Peyer's patch (tissue), 4 donors: ENCODE results near the gene SERPINA3. TPM values are rescaled to one million over a fixed set of nuclear protein-coding genes. Genes with fewer than 3 reads are reported as not detected.
A peak's percentile ranks its signal among the peaks of the same experiment; 100 is the strongest.

Experiments used
- DNase-seq, 3 donors: peaks; one replicate each; pipeline ENCODE4 v3.0.0-alpha.2; 2017 to 2019
- H3K27ac ChIP-seq, 4 donors: fragments of 200-600 bp; sonication (generic); one replicate each; pipeline ENCODE4 v1.5.1; 2016 to 2019
- H3K27me3 ChIP-seq, 2 donors: fragments of 200-600 bp; sonication (generic); one replicate each; pipeline ENCODE4 v1.5.1; 2019
- H3K36me3 ChIP-seq, 3 donors: fragments of 200-600 bp; sonication (generic); one replicate each; pipeline ENCODE4 v1.5.1; 2016 to 2019
- H3K4me1 ChIP-seq, 4 donors: fragments of 200-600 bp; sonication (generic); one replicate each; pipeline ENCODE4 v1.5.1; 2016 to 2019
- H3K4me3 ChIP-seq, 4 donors: fragments of 200-600 bp; sonication (generic); 1 replicate in 3 of 4; 2 replicates in 1 of 4; pipeline ENCODE4 v1.5.1; 2016 to 2019; ENCODE audit warnings: mild to moderate bottlenecking in 1 of 4
- H3K9me3 ChIP-seq, 4 donors: fragments of 200-600 bp; sonication (generic); one replicate each; pipeline ENCODE4 v1.5.1; 2016 to 2019; ENCODE audit warnings: mild to moderate bottlenecking in 1 of 4
- POLR2A ChIP-seq, 2 donors: fragments of 450-650 bp; IDR thresholded peaks; one replicate each; pipeline ENCODE4 v1.5.1; 2017; ENCODE audit warnings: antibody characterized with exemption in 2 of 2, mild to moderate bottlenecking in 2 of 2, moderate library complexity in 2 of 2
- total RNA-seq, 4 donors: library from RNA; depleted of rRNA; stranded (reverse); fragments of >200 nt; gene quantifications; one replicate each; pipeline ENCODE4 v1.1.0, GENCODE V29; 2016
- TF ChIP-seq, protein P1 (sequence below), 6 experiments: fragments of 450-650 bp in 4 of 6; fragments of 200-600 bp in 2 of 6; sonication (generic) in 1 of 6; IDR thresholded peaks; one replicate each; pipeline ENCODE4 v1.5.1; 2017 to 2019; ENCODE audit warnings: antibody characterized with exemption in 6 of 6, mild to moderate bottlenecking in 3 of 6, moderate library complexity in 1 of 6

SERPINA3 gene
- total RNA-seq: 10 to 100 TPM; 25.9 to 61.8 (median 34.5) TPM

DNA sequence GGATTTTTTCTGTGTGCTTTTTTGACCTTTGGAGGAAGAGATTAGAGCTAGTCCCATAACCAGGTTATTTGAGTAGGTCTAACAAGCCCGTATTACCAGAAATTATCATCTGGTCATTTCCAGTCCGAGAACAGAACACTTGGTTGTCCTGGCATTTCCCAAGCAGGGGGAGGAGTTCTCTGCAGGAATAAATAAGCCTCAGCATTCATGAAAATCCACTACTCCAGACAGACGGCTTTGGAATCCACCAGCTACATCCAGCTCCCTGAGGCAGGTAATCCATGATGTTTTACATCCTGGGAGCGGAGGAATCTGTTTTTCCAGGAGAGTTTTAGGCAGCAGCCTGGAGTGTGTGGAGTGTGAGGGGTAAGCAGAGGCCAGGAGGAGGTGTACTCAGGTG is at the start of gene SERPINA3:
Gene SERPINA3 (plus strand): TSS at position 218 of the 400 bp plus-strand sequence. CDS start 2,051 bp downstream, outside the sequence.
- Histone ChIP-seq H3K4me3 (peak within 1 kb of the TSS in 1 of 4 donors; percentile 17), H3K4me1 (peaks cover 0 to 4% (median 0%) of the 10 kb centered on the region in 4 donors), H3K27me3 (no peaks in the 10 kb centered on the region), H3K27ac (peak within 1 kb of the TSS in 2 of 4 donors; percentile 5 to 22), H3K36me3 (no peaks in the 10 kb centered on the region), H3K9me3 (no peaks in the 10 kb centered on the region)
- DNase-seq: no peak
- TF ChIP-seq POLR2A (IDR thresholded peaks at IDR 0.05): no peak
- TF ChIP-seq, protein P1, sequence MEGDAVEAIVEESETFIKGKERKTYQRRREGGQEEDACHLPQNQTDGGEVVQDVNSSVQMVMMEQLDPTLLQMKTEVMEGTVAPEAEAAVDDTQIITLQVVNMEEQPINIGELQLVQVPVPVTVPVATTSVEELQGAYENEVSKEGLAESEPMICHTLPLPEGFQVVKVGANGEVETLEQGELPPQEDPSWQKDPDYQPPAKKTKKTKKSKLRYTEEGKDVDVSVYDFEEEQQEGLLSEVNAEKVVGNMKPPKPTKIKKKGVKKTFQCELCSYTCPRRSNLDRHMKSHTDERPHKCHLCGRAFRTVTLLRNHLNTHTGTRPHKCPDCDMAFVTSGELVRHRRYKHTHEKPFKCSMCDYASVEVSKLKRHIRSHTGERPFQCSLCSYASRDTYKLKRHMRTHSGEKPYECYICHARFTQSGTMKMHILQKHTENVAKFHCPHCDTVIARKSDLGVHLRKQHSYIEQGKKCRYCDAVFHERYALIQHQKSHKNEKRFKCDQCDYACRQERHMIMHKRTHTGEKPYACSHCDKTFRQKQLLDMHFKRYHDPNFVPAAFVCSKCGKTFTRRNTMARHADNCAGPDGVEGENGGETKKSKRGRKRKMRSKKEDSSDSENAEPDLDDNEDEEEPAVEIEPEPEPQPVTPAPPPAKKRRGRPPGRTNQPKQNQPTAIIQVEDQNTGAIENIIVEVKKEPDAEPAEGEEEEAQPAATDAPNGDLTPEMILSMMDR (IDR thresholded peaks at IDR 0.05): no peak

DNA sequence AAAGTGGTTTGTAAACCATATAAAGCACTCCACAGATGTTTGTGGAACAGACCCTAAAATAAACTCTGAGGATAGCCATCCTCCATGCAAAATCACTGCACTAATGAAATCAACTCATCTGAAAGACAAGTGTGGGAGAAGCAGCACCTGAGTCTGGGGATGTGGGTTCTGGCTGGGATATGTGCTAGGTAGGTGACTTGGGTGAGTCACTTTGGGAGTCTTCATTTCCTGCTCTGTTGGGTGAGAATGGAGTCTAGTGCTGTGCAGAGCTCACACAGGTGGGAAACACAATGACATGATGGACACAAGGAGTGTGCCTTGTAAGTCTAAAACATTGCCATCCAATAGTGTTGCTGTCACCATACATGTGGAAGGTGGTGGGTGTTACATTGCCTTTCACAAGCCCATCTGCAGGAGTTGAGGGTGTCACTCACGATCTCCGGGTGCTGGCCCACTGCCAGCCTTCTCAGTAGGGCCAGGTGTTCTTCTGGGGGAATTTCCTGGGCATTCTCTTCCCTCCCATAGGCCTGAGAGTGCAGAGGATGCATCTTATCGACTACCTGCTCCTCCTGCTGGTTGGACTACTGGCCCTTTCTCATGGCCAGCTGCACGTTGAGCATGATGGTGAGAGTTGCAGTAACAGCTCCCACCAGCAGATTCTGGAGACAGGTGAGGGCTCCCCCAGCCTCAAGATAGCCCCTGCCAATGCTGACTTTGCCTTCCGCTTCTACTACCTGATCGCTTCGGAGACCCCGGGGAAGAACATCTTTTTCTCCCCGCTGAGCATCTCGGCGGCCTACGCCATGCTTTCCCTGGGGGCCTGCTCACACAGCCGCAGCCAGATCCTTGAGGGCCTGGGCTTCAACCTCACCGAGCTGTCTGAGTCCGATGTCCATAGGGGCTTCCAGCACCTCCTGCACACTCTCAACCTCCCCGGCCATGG is 49.0 kb upstream of the SERPINA3 start:
- no peak overlapping the region for H3K27ac ChIP-seq
- no peaks in the 10 kb centered on the region for H3K4me1 ChIP-seq
- peak in 1 of 3 donors; percentile 31 for DNase-seq
- no peaks in the 10 kb centered on the region for H3K36me3 ChIP-seq
- TF ChIP-seq, protein P1 (IDR thresholded peaks at IDR 0.05): no peak
- no peak for TF ChIP-seq POLR2A (IDR thresholded peaks at IDR 0.05)
- no peaks in the 10 kb centered on the region for H3K27me3 ChIP-seq
- H3K9me3 ChIP-seq: no peaks in the 10 kb centered on the region
- no peak overlapping the region for H3K4me3 ChIP-seq

DNA sequence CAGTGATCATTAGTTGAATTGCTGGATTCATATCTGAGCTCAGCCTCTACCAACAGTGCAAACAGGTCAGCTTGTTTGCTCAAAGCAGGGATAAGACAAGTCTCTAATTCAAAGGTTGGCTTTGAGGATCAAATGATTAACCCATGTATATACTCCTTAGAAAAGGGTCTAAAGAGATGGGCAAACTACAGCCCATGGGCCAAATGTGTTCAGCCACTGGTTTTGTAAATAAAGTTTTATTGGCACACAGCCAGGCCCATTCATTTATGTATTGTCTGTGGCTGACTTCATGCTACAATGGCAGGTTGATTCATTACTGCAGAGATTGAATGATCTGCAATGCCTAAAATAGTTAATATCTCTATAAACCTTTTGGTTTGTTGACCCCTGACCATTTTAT is 47.8 kb upstream of the SERPINA3 start:
- H3K36me3 ChIP-seq: no peaks in the 10 kb centered on the region
- TF ChIP-seq, protein P1 (IDR thresholded peaks at IDR 0.05): no peak
- no peak for TF ChIP-seq POLR2A (IDR thresholded peaks at IDR 0.05)
- no peaks in the 10 kb centered on the region for H3K9me3 ChIP-seq
- no peaks in the 10 kb centered on the region for H3K27me3 ChIP-seq
- no peak for DNase-seq
- H3K4me3 ChIP-seq: no peak overlapping the region
- no peaks in the 10 kb centered on the region for H3K4me1 ChIP-seq
- no peak overlapping the region for H3K27ac ChIP-seq

DNA sequence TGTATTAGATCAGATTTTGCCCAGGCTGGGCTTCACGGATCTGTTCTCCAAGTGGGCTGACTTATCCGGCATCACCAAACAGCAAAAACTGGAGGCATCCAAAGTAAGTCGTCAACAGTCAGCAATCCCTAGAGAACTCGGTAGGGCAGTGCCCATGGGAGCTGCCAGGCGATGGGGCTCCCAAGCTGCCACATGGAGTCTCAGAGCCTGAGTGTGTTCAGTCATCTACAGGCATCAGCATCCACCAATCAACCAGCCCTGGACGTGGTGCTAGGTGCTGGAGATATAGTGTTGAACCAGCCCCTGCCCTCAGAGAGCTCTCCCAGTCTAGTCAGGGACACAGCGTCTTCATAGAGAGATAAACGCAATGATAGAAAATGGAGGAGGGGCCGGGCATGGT is 44.0 kb upstream of the SERPINA3 start:
- Histone ChIP-seq H3K27ac (no peak overlapping the region), H3K27me3 (no peaks in the 10 kb centered on the region), H3K4me1 (no peaks in the 10 kb centered on the region), H3K36me3 (no peaks in the 10 kb centered on the region), H3K9me3 (no peaks in the 10 kb centered on the region), H3K4me3 (no peak overlapping the region)
- TF ChIP-seq, protein P1 (IDR thresholded peaks at IDR 0.05): no peak
- no peak for TF ChIP-seq POLR2A (IDR thresholded peaks at IDR 0.05)
- DNase-seq: no peak

DNA sequence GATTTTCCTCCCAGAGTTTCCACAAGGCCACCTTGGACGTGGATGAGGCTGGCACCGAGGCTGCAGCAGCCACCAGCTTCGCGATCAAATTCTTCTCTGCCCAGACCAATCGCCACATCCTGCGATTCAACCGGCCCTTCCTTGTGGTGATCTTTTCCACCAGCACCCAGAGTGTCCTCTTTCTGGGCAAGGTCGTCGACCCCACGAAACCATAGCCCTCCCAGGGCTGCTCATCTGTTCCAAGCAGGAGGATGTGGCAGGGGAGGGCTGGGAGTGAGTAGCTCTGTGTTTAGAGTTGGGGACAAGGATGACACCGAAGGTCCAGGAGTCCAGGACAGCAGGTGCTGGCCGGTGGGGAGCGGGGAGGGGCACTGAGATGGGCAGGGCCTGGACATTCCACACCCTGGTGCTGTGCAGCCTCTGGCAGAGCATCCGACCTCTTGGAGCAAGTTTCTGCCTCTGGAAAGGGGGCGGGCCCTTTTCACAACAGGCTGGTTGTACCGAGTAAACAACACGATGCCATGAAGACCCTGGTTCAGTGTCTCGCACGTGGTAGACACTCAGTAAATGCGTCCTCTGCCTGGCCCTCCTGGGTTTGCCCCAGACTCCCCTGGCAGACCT is 42.7 kb upstream of the SERPINA3 start:
- Histone ChIP-seq H3K4me1 (no peaks in the 10 kb centered on the region), H3K36me3 (no peaks in the 10 kb centered on the region), H3K4me3 (no peak overlapping the region), H3K9me3 (no peaks in the 10 kb centered on the region), H3K27ac (no peak overlapping the region), H3K27me3 (no peaks in the 10 kb centered on the region)
- DNase-seq: no peak
- TF ChIP-seq, protein P1 (IDR thresholded peaks at IDR 0.05): no peak
- no peak for TF ChIP-seq POLR2A (IDR thresholded peaks at IDR 0.05)
